H1 (cell line): ENCODE data around the gene KLF7. TPM values are rescaled to one million over a fixed set of nuclear protein-coding genes. Genes with fewer than 3 reads are reported as not detected.

Source experiments
- CTCF ChIA-PET: fragments of 300-600 bp; sonication (Branson Sonifier 250); formaldehyde crosslinking; loops from one replicate; lab custom pipeline; 2021; ENCODE audit not compliant: partially characterized antibody; lab: Charles Lee
- POLR2A ChIA-PET: fragments of 300-600 bp; sonication (Branson Sonifier 250); formaldehyde crosslinking; loops from one replicate; lab custom pipeline; 2021; ENCODE audit warnings: inconsistent platforms; ENCODE audit not compliant: partially characterized antibody; lab: Charles Lee
- DNase-seq, 2 experiments: peaks; one replicate each; pipeline versions ENCODE4 v3.0.0 to v3.0.0-alpha.2; 2010 to 2022; ENCODE audit warnings: low spot score in 2 of 2, low read depth in 1 of 2, mixed read lengths in 1 of 2
- FAIRE-seq: peaks from 2 replicates; lab custom pipeline; 2011; peaks lifted over from hg19 to GRCh38; lab: Jason Lieb, UNC
- H2AFZ ChIP-seq: 2 replicates; pipeline ENCODE4 v1.8.1; 2012; ENCODE audit warnings: low read length, inconsistent platforms
- H2AK5ac ChIP-seq: 2 replicates; pipeline ENCODE4 v1.6.1; 2013; ENCODE audit warnings: low read depth, low read length
- H2BK120ac ChIP-seq: replicated peaks from 2 replicates; pipeline ENCODE3; 2013; ENCODE audit warnings: low read depth, low read length, inconsistent platforms
- H2BK12ac ChIP-seq: 2 replicates; pipeline ENCODE4 v1.6.1; 2013; ENCODE audit warnings: low read depth, low read length
- H2BK15ac ChIP-seq: 2 replicates; pipeline ENCODE4 v1.6.1; 2013; ENCODE audit warnings: low read length
- H2BK20ac ChIP-seq: 2 replicates; pipeline ENCODE4 v1.6.1; 2013; ENCODE audit warnings: low read length
- H2BK5ac ChIP-seq: 2 replicates; pipeline ENCODE4 v1.6.1; 2013; ENCODE audit warnings: low read depth, low read length
- H3K14ac ChIP-seq: 2 replicates; pipeline ENCODE4 v1.6.1; 2013; ENCODE audit warnings: inconsistent platforms; ENCODE audit not compliant: insufficient read length
- H3K18ac ChIP-seq: 2 replicates; pipeline ENCODE4 v1.6.1; 2013; ENCODE audit warnings: low read length; ENCODE audit errors: extremely low read depth
- H3K23ac ChIP-seq: 2 replicates; pipeline ENCODE4 v1.6.1; 2013; ENCODE audit warnings: inconsistent platforms; ENCODE audit not compliant: insufficient read length
- H3K23me2 ChIP-seq: 2 replicates; pipeline ENCODE4 v1.6.1; 2013; ENCODE audit warnings: low read depth, low read length
- H3K27ac ChIP-seq: 2 replicates; pipeline ENCODE4 v1.6.1; 2011; ENCODE audit warnings: low read depth, low read length, inconsistent platforms
- H3K27me3 ChIP-seq, 4 experiments: replicated peaks in 1 of 4; 1 replicate in 1 of 4; 2 replicates in 3 of 4; pipeline versions ENCODE4 v1.6.1 to v1.8.1; 2011 to 2013; ENCODE audit warnings: low read length in 3 of 4, mild to moderate bottlenecking in 3 of 4, inconsistent platforms in 2 of 4, mixed read lengths in 2 of 4, moderate library complexity in 1 of 4; ENCODE audit not compliant: control insufficient read depth in 3 of 4, insufficient read depth in 3 of 4; ENCODE audit errors: extremely low read depth in 1 of 4
- H3K36me3 ChIP-seq, 4 experiments: 2 replicates each; pipeline versions ENCODE4 v1.6.1 to v1.8.1; 2011 to 2013; ENCODE audit warnings: mild to moderate bottlenecking in 4 of 4, low read length in 3 of 4, moderate library complexity in 2 of 4, control low read depth in 1 of 4, inconsistent platforms in 1 of 4; ENCODE audit not compliant: insufficient read depth in 4 of 4, control insufficient read depth in 2 of 4
- H3K4ac ChIP-seq: replicated peaks from 2 replicates; pipeline ENCODE3; 2013; ENCODE audit warnings: low read length, low read depth, mixed read lengths, inconsistent platforms; ENCODE audit not compliant: insufficient read length
- H3K4me1 ChIP-seq, 4 experiments: replicated peaks in 1 of 4; 1 replicate in 1 of 4; 2 replicates in 3 of 4; pipeline versions ENCODE4 v1.6.1 to v1.8.1; 2011 to 2013; ENCODE audit warnings: low read length in 3 of 4, inconsistent platforms in 2 of 4, mixed read lengths in 1 of 4; ENCODE audit not compliant: insufficient read depth in 4 of 4, control insufficient read depth in 3 of 4
- H3K4me2 ChIP-seq, 2 experiments: 2 replicates each; pipeline versions ENCODE4 v1.6.1 to v1.8.1; 2011 to 2013; ENCODE audit warnings: low read depth in 2 of 2, low read length in 2 of 2, control low read depth in 1 of 2, inconsistent platforms in 1 of 2, mild to moderate bottlenecking in 1 of 2; ENCODE audit not compliant: insufficient read depth in 1 of 2
- H3K4me3 ChIP-seq, 4 experiments: fragments of 200-600, 300-600 bp in 1 of 4; sonication (generic), shearing (Covaris generic), sonication (Bioruptor Twin) in 1 of 4; 2 replicates each; pipeline versions ENCODE4 v1.5.1 to v1.8.1; 2011 to 2016; ENCODE audit warnings: low read length in 4 of 4, low read depth in 3 of 4, control low read depth in 2 of 4, inconsistent platforms in 2 of 4, mild to moderate bottlenecking in 2 of 4, mixed read lengths in 1 of 4, moderate library complexity in 1 of 4; ENCODE audit not compliant: insufficient read depth in 2 of 4; ENCODE audit errors: extremely low read depth in 1 of 4
- H3K56ac ChIP-seq: replicated peaks from 2 replicates; pipeline ENCODE3; 2013; ENCODE audit warnings: low read depth, mild to moderate bottlenecking, mixed read lengths, low read length, inconsistent platforms; ENCODE audit not compliant: insufficient read length
- H3K79me1 ChIP-seq: 2 replicates; pipeline ENCODE4 v1.6.1; 2013; ENCODE audit warnings: low read depth, low read length, control low read depth
- H3K79me2 ChIP-seq, 2 experiments: 2 replicates each; pipeline versions ENCODE4 v1.6.1 to v1.8.1; 2012 to 2013; ENCODE audit warnings: low read length in 2 of 2, mild to moderate bottlenecking in 2 of 2, inconsistent platforms in 1 of 2; ENCODE audit not compliant: insufficient read depth in 2 of 2, control insufficient read depth in 1 of 2
- H3K9ac ChIP-seq, 4 experiments: replicated peaks in 1 of 4; 1 replicate in 1 of 4; 2 replicates in 3 of 4; pipeline versions ENCODE4 v1.6.1 to v1.8.1; 2011 to 2013; ENCODE audit warnings: low read depth in 3 of 4, low read length in 3 of 4, control low read depth in 2 of 4, mild to moderate bottlenecking in 2 of 4, moderate library complexity in 2 of 4, inconsistent platforms in 1 of 4; ENCODE audit errors: extremely low read depth in 1 of 4
- H3K9me3 ChIP-seq, 2 experiments: 2 replicates each; pipeline versions ENCODE4 v1.6.1 to v1.8.1; 2012 to 2013; ENCODE audit warnings: mild to moderate bottlenecking in 2 of 2, moderate library complexity in 2 of 2, control low read depth in 1 of 2, inconsistent platforms in 1 of 2, low read depth in 1 of 2, low read length in 1 of 2, mixed read lengths in 1 of 2; ENCODE audit not compliant: insufficient read depth in 2 of 2
- H4K20me1 ChIP-seq, 2 experiments: replicated peaks in 1 of 2; 2 replicates each; pipeline versions ENCODE3 to v1.8.1; 2011 to 2013; ENCODE audit warnings: inconsistent platforms in 2 of 2, low read length in 2 of 2, mild to moderate bottlenecking in 1 of 2; ENCODE audit not compliant: insufficient read depth in 2 of 2, control insufficient read depth in 1 of 2
- H4K5ac ChIP-seq: 2 replicates; pipeline ENCODE4 v1.6.1; 2013; ENCODE audit warnings: low read length, low read depth, mixed read lengths, inconsistent platforms; ENCODE audit not compliant: insufficient read length
- H4K8ac ChIP-seq: 2 replicates; pipeline ENCODE4 v1.8.0; 2013; ENCODE audit warnings: mild to moderate bottlenecking, moderate library complexity, low read length, inconsistent platforms; ENCODE audit not compliant: insufficient read depth; ENCODE audit errors: extremely low read depth
- H4K91ac ChIP-seq: replicated peaks from 2 replicates; pipeline ENCODE3; 2013; ENCODE audit warnings: low read length, mixed read lengths, inconsistent platforms; ENCODE audit not compliant: insufficient read length
- GABPA ChIP-seq: IDR thresholded peaks from 2 replicates; pipeline ENCODE4 v1.6.1; 2011; ENCODE audit warnings: mild to moderate bottlenecking, low read length, moderate library complexity, borderline replicate concordance; ENCODE audit not compliant: insufficient read depth
- WGBS, 2 experiments: shearing (Covaris generic) in 1 of 2; methylation state at CpG; one replicate each; pipeline versions ENCODE4 v1.1.6 to v1.1.7; 2013 to 2015; ENCODE audit warnings: low lambda C conversion rate in 2 of 2, mixed read lengths in 2 of 2, inconsistent platforms in 1 of 2, low coverage in 1 of 2, missing lambda C conversion rate in 1 of 2; ENCODE audit not compliant: insufficient replicate concordance in 2 of 2, insufficient coverage in 1 of 2, insufficient read length in 1 of 2; ENCODE audit errors: extremely low coverage in 1 of 2, missing lambda C conversion rate in 1 of 2; 5-methylcytosine and 5-hydroxymethylcytosine counted together
- polyA plus RNA-seq, 7 experiments: library from polyadenylated mRNA; depleted of rRNA in 3 of 7; stranded (reverse) in 5 of 7; unstranded in 2 of 7; fragments of >200 nt in 5 of 7; fragments of 200-250 nt in 2 of 7; gene quantifications; 1 replicate in 5 of 7; 2 replicates in 1 of 7; 4 replicates in 1 of 7; pipeline versions ENCODE4 v1.2.1 to v1.2.3, GENCODE V29; 2011 to 2013; ENCODE audit warnings: missing spikeins in 2 of 7, mixed read lengths in 2 of 7
- total RNA-seq: library from RNA; stranded (reverse); fragmentation: NEBNext Ultra II Directional; extraction: Animal tissue kit (Norgen Biotek cat#: 25700); gene quantifications from 2 replicates; pipeline ENCODE4 v1.2.1, GENCODE V29; 2021

The KLF7 gene
- total and polyA plus RNA-seq, 2 of the 8 experiments (the other 6 are each of a cell fraction or from before 2014, with no cell fraction given) = 9.6 to 23.3 TPM

GRCh38 chr2:207109768-207110167 is 56.0 kb downstream of the KLF7 start:
- Histone ChIP-seq H3K23me2 (no peaks in the 10 kb centered on the region), H3K4ac (no peak overlapping the region), H3K56ac (no peak overlapping the region), H3K9ac (no peak overlapping the region), H4K5ac (no peak overlapping the region), H3K27ac (no peak overlapping the region), H4K20me1 (no peaks in the 10 kb centered on the region), H3K36me3 (peaks cover 0 to 4% (median 1%) of the 10 kb centered on the region in 4 experiments; a peak in 2 of 8 replicates), H3K4me3 (no peak overlapping the region), H3K79me2 (0 out of 4 replicates have a peak, but pooled peaks cover 0 to 4% of the 10 kb centered on the region in 2 experiments), H3K79me1 (peaks cover 4% of the 10 kb centered on the region; the same call in 1 of the 2 replicates), H3K9me3 (no peaks in the 10 kb centered on the region), H4K91ac (no peak overlapping the region), H4K8ac (no peak overlapping the region), H2BK20ac (no peak overlapping the region), H3K18ac (no peak overlapping the region), H3K27me3 (no peaks in the 10 kb centered on the region), H3K4me1 (no peaks in the 10 kb centered on the region; a peak in 1 of 7 replicates), H2BK12ac (no peak overlapping the region), H2BK120ac (no peak overlapping the region), H3K23ac (no peak overlapping the region), H2BK15ac (no peak overlapping the region), H3K4me2 (no peak overlapping the region), H2AK5ac (no peak overlapping the region), H2AFZ (no peak overlapping the region), H2BK5ac (no peak overlapping the region), H3K14ac (no peak overlapping the region)
- FAIRE-seq (no peak), DNase-seq (no peak)
- WGBS, 2 experiments = 72% methylated on average over 5 of the region's 5 CpGs; no CpG with 5 or more reads in 1 of the 2 experiments
- ChIA-PET CTCF (interaction anchor here (1.1 kb wide), 1 partner anchor 14 kb away, joined by 3 read pairs; no protein-coding TSS in a partner anchor), POLR2A (interaction anchor here (0.6 to 1.5 kb wide), 2 partner anchors 10 to 541 kb away, joined by 3 to 4 read pairs; no protein-coding TSS in a partner anchor)
- TF ChIP-seq GABPA = no peak
